H7 (cell line): ENCODE results near the gene HJV. TPM values are rescaled to one million over a fixed set of nuclear protein-coding genes. Genes with fewer than 3 reads are reported as not detected.

Experiments used
- DNase-seq: peaks from one replicate; pipeline ENCODE4 v3.0.0; 2012
- H3K27me3 ChIP-seq: 2 replicates; pipeline ENCODE4 v1.6.0; 2011; ENCODE audit warnings: mild to moderate bottlenecking, low read length; ENCODE audit not compliant: control insufficient read depth, insufficient read depth
- H3K36me3 ChIP-seq: replicated peaks from 2 replicates; pipeline ENCODE4 v1.5.1; 2011; ENCODE audit warnings: low read length; ENCODE audit not compliant: control insufficient read depth, insufficient read depth
- H3K4me3 ChIP-seq: 2 replicates; pipeline ENCODE4 v1.5.1; 2011; ENCODE audit warnings: low read depth, mild to moderate bottlenecking, control low read depth, low read length, moderate library complexity; ENCODE audit not compliant: insufficient read depth
- total RNA-seq: library from RNA; depleted of rRNA; stranded (reverse); fragments of >200 nt; shearing (Covaris generic); gene quantifications from 2 replicates; pipeline ENCODE4 v1.2.3, GENCODE V29; 2014

Gene HJV
- total RNA-seq, 1 experiment from 2014 or later = 0.24 TPM

DNA sequence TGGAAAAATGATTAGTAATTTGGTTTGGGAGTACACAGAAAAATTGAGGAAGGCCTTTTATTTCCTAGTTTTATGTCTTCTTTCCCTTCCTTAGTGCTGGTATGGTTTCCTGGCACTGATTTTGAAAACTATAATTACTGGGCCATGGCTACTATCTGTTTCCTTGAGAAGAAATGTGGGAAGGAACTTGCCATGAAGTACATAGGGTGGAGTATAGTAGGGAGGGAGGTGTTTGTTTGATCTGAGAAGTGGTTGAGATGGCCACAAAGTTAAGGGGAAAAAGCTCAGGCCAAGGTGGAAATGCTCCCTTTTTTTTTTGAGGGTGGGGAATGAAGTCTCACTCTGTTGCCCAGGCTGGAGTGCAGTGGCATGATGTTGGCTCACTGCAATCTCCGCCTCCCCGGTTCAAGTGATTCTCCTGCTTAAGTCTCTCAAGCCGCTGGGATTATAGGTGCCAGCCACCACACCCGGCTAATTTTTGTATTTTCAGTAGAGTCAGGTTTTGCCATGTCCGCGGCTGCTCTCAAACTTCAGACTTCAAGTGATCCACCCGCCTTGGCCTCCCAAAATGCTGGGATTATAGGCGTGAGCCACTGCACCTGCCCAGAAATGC is 11.3 kb downstream of the HJV start:
- H3K36me3 ChIP-seq = no peaks in the 10 kb centered on the region
- no peaks in the 10 kb centered on the region for H3K27me3 ChIP-seq
- no peak for DNase-seq
- no peak overlapping the region for H3K4me3 ChIP-seq

- DNase-seq = no peak
- Histone ChIP-seq H3K27me3 (no peaks in the 10 kb centered on the region), H3K36me3 (no peaks in the 10 kb centered on the region), H3K4me3 (no peak overlapping the region)
Observed at GRCh38 chr1:146007489-146008133, 13.9 kb downstream of the HJV start.

- H3K36me3 ChIP-seq = no peaks in the 10 kb centered on the region
- no peak for DNase-seq
- no peak overlapping the region for H3K4me3 ChIP-seq
- no peaks in the 10 kb centered on the region; the same call in 1 of the 2 replicates for H3K27me3 ChIP-seq
Observed at GRCh38 chr1:146001709-146002108, 19.8 kb downstream of the HJV start.

GRCh38 chr1:145999321-146000024 is 22.1 kb downstream of the HJV start:
- Histone ChIP-seq H3K27me3 (peaks cover 2% of the 10 kb centered on the region; the same call in 1 of the 2 replicates), H3K36me3 (peaks cover 4% of the 10 kb centered on the region), H3K4me3 (no peak overlapping the region)
- no peak for DNase-seq

DNA sequence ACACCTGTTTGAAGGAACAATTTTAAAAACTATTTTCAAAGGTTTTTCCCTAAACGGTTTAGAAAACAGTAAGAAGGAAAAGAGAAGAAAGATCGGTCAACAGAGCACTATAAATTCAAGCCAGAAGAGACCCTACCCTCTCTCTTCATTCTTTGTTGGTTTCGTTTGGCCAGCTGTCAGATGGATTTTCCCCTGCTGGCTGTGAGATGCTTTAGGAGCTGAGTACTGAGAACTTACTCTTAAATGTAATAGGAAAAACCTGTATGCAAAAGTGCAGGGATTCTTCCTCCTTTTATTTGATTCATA is 23.9 kb downstream of the HJV start:
- no peak for DNase-seq
- Histone ChIP-seq H3K4me3 (no peak overlapping the region), H3K27me3 (peaks cover 2% of the 10 kb centered on the region; the same call in 1 of the 2 replicates), H3K36me3 (peaks cover 20% of the 10 kb centered on the region)

- peaks cover 22% of the 10 kb centered on the region for H3K36me3 ChIP-seq
- H3K27me3 ChIP-seq = peaks cover 2% of the 10 kb centered on the region; the same call in 1 of the 2 replicates
- H3K4me3 ChIP-seq = peak overlapping the region; percentile 61
- peak; percentile 35 for DNase-seq
Observed at GRCh38 chr1:145997016-145997717, 24.4 kb downstream of the HJV start.

DNA sequence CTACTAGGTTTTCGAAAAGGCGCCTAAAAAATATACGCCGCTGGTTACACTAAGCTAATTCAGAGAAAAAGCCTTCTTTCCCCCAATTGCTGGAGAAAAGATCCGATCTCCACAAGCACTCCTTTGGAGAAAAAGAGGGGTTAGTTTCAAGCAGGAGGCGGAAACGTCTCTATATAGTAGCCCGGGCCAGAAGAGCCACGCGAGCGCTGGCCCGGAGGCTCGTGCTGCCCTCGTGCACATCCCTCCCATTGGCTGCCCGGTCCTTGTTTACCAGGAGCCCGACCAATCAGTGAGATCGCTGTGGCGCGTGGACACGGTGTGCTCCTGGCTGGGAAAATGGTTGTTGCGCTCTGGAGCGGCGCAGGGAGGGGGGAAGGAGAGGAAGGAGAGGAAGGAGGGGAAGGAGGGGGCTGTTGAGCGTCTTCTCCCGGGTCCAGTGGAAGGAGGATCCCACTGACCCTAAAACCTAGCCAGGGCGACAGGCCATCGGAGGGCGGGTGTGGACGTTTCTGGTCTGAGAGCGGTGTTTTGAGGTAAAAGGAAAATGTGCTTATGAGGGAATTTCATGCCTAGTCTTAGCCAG is 25.0 kb downstream of the HJV start, which contains the start of gene TXNIP:
Gene TXNIP (minus strand): TSS at position 147 of the 583 bp plus-strand sequence. CDS start 313 bp downstream, outside the sequence.
- H3K36me3 ChIP-seq = peaks cover 22% of the 10 kb centered on the region
- peak within 1 kb of the TSS; percentile 63 for H3K4me3 ChIP-seq
- DNase-seq = peak; percentile 97
- H3K27me3 ChIP-seq = peaks cover 2% of the 10 kb centered on the region; the same call in 1 of the 2 replicates

DNA sequence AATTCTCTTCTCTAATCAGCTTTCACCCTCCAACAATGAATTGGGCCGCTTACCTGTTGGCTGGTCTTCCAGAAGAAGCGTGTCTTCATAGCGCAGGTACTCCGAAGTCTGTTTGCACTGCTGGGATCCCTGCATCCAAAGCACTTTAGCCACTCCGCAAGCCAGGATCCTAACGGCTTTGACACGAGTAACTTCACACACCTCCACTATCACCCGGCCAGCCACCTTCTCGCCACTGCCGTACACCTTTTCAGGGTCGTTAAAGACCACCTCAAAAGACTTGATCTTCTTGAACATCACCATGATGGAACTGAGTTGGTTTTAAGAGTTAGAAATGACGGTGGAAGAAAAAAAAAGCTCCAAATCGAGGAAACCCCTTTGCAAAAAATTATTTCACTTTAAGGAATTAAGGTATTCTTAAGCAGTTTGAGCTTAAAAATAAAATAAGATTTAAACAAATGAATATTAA is 25.5 kb downstream of the HJV start:
- DNase-seq = no peak

DNA sequence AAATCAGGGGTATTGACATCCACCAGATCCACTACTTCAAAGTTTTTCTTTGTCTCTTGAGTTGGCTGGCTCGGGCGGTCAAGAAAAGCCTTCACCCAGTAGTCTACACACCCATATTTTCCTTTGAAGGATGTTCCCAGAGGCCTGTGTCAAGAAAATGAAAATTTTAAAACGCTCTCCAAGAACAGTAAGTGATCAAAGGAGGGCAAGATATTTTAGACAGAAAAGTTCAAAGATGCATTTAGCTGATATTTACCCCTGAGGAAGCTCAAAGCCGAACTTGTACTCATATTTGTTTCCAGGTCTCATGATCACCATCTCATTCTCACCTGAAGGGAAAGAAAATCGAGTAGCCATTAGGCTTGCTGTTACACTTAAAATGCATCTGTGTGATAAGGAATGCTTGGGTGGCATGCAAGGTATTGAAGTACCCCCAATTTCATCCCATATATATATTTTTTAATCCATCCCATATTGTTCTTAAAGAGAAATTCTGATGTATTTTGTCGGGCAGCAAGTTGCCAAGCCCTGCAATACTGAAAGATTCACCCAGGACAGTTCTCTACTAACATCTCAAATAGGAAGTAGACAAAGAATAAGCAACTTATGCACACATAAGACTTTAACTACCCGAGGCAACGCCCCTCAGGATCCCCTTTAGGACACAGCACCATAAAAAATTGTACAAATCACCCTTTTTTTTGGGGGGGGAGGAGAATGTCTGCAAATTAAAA is 26.2 kb downstream of the HJV start:
- Histone ChIP-seq H3K27me3 (peaks cover 2% of the 10 kb centered on the region; the same call in 1 of the 2 replicates), H3K4me3 (peak overlapping the region; percentile 63), H3K36me3 (peaks cover 22% of the 10 kb centered on the region)
- no peak for DNase-seq

More for the DNA sequence above, 25.5 kb downstream of the HJV start:
- Histone ChIP-seq H3K4me3 (peak overlapping the region; percentile 63), H3K27me3 (peaks cover 2% of the 10 kb centered on the region; the same call in 1 of the 2 replicates), H3K36me3 (peaks cover 22% of the 10 kb centered on the region)

GRCh38 chr1:145994391-145995120 is 27.0 kb downstream of the HJV start:
- Histone ChIP-seq H3K4me3 (peak overlapping the region; percentile 63), H3K27me3 (peaks cover 2% of the 10 kb centered on the region; the same call in 1 of the 2 replicates), H3K36me3 (peaks cover 22% of the 10 kb centered on the region)
- no peak for DNase-seq

GRCh38 chr1:145993618-145994390 is 27.7 kb downstream of the HJV start:
- Histone ChIP-seq H3K4me3 (peak overlapping the region; percentile 63; the same call in 1 of the 2 replicates), H3K36me3 (peaks cover 22% of the 10 kb centered on the region), H3K27me3 (peaks cover 2% of the 10 kb centered on the region; the same call in 1 of the 2 replicates)
- DNase-seq = no peak

- peaks cover 22% of the 10 kb centered on the region for H3K36me3 ChIP-seq
- peaks cover 2% of the 10 kb centered on the region; the same call in 1 of the 2 replicates for H3K27me3 ChIP-seq
- DNase-seq = no peak
- H3K4me3 ChIP-seq = no peak overlapping the region
Observed at GRCh38 chr1:145992958-145993617, 28.4 kb downstream of the HJV start.
